EH (cell line): ENCODE measurements around the gene SCN4B.

Experiments
- DNase-seq: peaks from one replicate; pipeline ENCODE4 v3.0.0-alpha.2; 2015; ENCODE audit warnings: low read depth

SCN4B gene

DNA sequence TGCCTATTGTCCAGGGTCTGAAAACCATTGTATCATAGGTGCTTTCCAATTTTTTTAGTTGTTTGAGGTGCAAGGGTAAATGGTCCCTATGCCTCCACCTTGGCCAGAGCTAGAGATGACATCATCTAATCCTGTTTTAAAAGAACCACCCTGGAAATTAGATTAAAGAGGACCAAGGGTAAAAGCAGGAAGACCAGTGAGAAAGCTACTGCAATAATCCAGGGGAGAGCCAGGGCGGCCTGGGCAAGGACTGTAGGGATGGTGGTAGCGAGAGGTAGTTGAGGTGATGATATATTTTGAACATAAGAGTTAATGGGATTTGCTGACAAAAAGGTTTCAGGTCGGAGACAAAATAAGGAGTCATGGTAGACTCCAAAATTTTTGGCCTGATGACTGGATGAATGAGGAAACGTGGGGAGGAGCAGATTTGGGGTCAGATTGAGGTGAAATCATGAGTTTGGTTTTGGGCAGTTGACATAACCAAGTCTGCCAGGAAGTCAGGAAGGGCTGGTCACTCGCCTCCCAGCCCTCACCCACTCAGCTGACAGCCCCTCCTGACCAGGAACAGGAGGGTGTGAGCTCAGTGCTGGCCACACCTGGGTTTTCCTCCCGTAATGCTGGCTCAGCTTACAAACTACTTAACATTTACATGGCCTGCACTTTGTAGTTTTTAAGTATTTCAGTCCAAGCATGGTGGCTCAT lies 23.0 kb downstream of the SCN4B start:
- DNase-seq = no peak

DNA sequence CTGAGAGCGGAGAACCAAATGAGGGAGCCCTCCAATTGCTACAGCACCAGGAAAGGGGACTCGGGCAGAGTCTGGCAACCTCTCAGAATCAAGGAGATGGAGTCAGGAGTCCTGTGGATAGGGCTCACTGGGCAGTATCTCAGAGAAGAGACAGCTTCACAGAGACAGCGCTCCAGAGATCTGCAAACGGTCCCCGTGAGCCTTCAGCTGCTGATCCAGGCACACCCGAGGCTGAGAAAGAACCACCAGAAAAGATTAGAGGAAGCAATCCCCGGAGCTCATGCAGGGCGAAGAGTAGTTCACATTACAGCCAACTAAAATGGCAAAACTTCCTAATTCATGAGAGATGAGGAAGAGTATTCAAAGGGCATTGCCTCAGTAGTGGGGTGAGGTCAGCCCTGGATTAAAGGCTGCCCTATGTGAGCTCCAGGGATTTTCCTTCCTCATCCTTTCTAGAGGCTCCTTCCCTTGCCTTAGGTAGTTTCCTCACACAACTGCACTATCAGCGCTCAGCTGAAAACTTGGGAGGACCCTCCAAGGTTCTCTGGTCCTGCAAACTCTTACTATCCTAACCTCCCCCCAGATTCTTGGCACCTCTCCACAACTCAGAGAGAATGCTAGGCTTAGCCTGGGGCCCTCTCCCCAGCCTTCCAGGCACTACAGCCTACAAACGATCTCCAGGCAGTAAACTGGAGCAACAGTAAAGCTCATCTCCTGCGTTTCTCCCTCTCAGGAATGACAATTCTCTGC lies 23.7 kb downstream of the SCN4B start:
- no peak for DNase-seq

DNA sequence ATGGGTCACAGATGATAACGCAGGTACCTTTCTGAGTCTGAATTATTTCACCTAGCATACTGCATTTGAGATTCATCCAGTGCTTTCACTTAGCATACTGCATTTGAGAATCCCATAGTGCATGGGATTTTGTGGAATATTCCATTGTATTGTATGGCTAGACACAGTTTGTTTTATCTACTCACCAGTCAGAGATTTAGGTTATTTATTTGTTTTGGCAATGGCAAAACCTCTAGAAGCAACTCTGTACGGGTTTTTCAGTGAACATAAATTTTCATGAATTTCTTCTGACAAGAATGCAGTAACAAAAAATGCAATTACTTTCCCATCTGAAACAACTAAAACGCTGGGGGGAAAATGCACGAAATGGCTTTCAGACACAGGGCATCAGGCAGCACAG lies 24.3 kb downstream of the SCN4B start:
- peak; percentile 22 for DNase-seq

DNA sequence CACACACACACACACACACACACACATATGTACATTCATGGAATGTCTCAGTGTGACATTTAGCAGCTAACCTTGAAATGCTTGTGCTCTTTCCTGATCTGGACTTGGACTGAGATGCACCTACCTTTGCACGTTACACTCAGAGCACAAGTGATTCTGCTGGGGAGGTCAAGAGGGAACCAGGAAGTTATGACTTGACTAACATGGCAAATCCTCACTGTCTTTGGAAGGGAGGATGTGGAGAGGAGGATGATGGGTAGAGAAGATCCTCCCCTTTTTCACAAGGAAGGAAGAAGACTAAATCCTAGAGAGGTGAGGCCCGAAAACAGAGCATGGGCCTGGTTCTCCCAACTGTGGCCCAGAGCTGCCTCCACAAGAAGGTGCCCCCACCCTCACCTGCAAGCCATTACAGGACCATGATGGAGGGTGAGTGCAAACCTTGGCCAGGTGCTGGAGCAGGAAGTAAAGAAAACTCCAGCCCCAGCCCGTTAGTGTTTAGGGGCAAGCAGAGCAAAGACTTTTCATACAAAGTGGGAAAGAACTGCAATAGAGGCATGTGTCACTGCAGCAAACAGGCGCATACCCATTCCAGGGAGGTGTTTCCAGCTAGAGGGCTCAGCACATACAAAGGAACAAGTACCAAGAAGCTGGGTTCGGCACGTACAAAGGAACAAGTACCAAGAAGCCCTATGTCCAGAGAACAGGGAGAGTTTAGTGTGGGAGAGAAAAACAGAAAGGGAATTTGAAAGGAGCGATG lies 26.4 kb downstream of the SCN4B start:
- no peak for DNase-seq

DNA sequence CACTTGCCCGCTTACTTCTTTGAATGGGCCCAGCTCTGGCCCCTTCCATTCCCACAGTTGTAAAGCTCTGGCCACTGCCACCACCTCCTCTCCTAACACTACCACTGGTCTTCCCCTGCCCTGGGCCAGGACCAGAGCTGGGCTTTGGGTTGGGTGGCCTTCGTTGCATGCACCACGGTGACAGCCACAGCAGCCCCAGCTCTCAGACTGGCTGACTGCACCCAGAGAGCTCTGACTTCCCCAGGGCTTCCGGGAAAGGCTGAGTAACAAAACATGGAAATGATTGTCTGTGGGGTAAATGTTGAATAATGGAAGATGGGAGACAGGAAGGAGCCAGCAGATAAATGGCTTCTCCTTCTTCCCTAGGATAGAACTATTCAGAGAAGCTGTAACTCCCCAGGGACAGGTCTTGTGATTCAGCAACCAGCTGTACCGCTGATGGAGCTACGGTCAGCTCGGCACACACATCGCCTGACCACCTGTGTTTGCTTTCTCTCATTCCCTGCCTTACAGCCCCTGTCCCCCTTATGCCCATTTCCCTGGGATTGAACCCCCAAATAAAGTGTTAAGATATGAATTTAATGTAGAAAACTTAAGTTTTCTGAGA lies 27.6 kb downstream of the SCN4B start:
- DNase-seq = no peak

DNA sequence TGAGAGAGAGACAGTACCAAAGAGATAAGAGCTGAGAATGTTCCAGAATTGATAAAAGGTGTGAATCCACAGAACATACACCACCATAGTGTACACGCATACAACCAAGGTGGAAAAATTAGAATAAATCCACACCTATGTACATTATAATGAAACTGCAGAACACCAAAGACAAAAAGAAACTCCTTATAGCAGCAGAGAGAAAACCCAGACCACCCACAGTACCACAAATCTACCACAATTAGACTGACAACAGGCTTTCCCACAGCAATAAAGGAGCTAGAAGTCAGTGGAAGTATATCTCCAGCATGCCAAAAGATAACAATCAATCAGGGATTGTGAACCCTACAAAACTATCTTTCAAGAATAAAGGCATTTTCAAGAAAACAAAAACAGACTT lies 31.8 kb downstream of the SCN4B start:
- no peak for DNase-seq

DNA sequence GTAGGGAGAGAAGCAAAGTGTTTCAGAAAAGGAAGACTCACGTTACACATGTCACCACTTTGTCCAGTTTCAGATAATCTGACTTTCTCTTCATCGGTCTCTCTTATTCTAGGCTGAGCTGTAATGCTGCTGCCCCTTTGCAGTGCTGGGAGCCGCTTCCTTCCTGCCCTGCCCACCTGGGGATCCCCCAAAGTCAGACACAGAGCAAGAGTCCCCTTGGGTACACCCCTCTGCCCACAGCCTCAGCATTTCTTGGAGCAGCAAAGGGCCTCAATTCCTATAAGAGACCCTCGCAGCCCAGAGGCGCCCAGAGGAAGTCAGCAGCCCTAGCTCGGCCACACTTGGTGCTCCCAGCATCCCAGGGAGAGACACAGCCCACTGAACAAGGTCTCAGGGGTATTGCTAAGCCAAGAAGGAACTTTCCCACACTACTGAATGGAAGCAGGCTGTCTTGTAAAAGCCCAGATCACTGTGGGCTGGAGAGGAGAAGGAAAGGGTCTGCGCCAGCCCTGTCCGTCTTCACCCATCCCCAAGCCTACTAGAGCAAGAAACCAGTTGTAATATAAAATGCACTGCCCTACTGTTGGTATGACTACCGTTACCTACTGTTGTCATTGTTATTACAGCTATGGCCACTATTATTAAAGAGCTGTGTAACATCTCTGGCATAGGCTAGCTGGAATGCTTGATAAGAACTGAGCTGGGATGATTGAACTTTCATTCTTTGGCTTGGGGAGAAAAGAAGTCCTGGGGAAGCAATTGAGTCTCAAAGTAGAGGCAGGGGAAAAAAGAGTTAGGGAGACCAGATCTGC lies 34.6 kb downstream of the SCN4B start:
- DNase-seq = no peak

DNA sequence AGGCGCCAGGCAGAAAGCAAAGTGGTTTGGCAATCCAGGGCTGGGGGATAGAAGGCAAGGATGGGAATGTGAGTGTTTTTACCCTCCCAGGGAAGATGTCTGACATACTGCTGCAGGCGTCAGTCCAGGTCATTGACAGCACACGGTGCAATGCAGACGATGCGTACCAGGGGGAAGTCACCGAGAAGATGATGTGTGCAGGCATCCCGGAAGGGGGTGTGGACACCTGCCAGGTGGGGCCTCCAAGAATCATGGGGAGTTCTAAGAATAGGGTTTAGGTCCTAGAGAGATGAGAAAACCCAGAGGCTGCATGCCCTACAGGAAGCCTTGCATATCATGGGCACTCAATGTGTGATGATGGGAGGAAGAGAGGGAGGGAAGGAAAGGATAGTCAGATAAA lies 37.6 kb downstream of the SCN4B start:
- DNase-seq = no peak

DNA sequence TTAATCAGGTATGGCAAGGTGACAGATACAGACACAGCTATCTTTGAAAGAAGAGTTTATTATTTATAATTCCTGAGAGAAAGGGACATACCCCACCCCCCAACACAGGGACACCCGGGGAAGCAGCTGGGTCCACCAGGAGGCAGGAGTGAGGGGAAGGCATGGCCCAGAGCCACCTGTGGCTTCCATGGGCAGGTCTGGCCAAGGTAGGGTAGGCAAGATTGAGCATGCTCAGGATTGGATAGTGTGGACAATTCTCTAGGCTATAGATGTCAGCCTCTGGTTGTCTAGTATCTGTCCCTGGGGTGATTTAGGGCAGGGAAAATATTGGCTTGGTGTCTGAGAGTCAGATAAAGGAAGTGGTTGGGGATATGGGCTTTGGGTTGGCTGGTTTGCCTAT lies 38.4 kb downstream of the SCN4B start:
- DNase-seq = no peak

DNA sequence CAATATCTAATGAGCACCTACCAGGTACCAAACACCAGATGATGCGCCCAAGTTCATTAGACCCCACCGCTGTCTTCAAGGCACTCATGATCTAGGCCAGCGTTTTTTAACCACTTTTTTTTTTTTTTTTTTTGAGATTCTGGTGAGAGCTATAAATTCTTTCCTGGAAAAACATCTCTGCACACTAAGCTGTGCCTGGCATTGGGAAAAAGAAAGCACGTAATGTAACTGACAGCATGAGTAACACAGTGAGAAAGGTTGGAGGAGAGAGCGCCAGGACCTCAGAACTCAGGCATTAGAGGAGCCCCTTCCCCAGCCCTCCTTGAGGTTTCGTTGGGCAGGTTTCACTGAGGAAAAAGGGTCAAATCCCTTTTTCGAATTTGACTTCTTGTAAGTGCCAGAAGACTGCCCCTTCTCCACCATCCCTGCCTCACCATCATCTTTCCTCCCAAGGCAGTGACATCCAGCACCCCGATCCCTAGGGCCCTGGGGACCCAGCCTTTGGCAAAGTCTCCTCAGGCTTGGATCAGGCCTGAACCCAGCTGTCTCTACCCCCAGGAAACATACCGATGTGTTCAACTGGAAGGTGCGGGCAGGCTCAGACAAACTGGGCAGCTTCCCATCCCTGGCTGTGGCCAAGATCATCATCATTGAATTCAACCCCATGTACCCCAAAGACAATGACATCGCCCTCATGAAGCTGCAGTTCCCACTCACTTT lies 39.8 kb downstream of the SCN4B start:
- DNase-seq = no peak

DNA sequence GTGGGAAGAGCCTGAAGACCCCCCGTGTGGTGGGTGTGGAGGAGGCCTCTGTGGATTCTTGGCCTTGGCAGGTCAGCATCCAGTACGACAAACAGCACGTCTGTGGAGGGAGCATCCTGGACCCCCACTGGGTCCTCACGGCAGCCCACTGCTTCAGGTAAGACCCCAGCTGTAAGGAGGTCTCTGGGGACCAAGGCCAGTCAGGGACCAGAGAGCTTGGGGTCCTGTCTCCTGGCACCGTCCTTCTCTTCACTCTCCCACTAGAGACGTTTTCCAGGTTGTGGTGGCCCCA lies 40.9 kb downstream of the SCN4B start:
- no peak for DNase-seq

DNA sequence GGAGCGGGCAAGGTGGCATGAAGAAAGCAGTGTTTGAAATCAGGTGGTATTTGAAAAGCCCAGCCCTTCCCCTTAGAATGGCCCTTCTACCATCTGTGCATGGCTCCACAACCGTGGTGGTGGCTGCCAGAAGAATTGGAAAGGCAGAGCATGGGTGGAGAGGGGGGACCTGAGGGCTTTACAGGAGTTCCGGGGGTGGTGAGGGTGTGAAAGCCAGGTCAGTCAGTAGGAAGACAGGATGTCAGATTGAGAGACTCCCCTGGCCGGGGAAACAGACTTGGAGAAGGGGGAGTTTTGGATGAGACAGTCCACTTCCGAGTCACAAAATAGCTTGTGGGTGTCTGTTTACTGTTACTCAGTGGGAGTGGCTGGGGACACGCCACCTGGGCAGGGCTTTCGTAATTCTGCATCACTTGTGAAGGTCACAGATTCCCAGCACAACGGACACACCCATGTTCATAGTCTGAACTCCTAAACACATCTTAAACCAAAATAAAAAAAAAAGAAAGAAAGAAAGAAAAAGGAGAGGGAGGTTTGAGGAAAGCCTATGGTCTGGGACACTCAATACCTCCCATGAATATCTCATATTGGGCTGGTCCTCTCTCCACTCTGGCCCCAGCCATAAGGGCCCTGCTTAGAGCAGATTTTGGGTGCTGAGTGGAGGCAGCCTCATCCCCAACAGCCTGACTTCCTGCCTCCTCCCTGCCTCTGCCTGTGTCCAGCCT lies 41.4 kb downstream of the SCN4B start:
- no peak for DNase-seq

DNA sequence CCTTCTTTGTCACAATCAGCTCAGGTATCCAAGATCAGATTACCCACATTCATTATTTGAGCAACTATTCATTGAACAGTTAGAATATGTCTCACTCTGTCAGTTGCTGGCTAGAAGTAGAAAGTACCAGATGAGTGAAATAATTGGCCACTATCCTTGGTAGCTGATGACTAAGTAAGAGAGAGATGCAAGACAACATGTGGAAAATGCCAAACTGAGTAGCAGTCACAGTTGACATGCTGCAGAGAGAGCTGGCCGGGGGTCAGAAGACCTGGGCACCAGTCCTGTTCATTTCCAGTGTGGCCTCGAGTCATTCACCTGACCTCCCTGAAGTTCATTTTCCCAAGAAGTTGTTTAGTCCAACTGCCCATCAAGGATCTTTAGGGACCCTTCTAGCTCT lies 43.4 kb downstream of the SCN4B start:
- peak; percentile 24 for DNase-seq

DNA sequence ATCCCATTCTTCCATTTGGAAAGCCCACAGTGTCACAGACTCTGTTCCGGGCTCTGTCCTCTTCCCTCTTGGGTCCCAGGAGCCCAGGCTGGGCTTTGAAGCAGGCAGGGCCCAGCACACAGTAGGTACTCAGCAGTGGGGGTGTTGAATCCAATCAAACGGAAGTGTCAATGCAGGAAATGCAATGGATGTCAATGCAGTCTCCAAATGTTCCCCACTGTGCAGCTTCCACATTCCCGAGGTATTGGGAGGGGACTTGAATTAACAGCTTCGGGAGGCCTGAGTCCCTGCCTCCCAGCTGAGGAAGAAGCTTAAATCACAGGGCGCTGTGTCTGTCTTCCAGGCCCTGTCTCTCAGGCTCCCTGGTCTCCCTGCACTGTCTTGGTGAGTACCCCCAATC lies 44.1 kb downstream of the SCN4B start:
- DNase-seq = no peak

DNA sequence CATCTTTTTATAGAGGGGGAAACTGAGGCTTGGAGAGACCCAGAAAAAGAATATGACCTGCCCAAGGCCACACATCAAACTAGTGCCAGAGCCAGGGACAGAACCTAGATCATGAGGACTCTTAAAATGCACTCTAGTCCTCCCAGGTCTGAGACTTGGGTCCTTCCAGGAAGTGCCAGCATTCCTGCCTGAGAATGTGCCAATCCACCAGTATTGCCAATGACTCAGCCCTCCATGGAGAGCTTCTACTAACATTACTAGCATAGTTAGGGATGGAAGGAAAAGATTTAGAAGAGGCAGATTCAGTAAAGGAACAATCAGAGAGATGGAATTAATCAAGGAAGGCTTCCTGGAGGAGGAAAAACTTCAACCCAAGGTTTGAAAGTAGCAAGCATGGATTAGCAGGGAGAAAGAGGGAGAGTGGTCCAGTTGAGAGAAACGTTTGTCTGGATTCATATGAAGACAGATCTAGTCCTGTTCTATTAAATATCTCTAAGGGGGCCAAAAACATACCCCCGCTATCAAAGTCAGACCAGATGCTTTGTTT lies 45.8 kb downstream of the SCN4B start:
- DNase-seq = peak; percentile 32

DNA sequence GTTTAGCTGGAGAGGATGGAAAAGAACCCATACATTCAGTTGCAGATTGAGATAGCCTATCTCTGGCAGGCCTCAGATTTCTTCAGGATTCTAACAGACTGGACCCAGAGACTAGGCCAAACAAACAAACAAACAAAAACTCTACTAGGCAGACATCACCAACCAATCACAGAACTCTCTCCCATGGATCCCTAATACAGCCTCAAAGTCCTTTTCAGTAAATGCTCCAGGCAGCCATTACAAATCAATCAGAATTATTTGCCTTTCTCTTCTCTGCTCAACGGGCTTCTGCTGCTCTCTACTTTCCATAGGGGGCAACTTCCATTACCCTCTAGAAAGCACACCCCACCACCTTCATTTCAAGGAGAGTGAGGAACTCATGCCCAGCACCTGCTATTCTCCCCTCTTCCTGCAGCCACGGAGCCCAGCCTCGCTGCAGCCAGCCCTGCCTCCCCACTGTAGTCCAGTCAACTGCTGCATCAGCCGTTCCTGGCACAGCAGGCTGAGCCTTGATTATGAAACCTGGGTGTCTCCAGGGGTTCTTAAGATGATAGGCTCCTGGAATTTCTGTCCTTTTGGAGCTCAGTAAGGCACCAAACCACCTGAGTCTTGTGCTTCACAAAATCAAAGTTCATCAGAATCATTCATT lies 46.8 kb downstream of the SCN4B start:
- DNase-seq = no peak

DNA sequence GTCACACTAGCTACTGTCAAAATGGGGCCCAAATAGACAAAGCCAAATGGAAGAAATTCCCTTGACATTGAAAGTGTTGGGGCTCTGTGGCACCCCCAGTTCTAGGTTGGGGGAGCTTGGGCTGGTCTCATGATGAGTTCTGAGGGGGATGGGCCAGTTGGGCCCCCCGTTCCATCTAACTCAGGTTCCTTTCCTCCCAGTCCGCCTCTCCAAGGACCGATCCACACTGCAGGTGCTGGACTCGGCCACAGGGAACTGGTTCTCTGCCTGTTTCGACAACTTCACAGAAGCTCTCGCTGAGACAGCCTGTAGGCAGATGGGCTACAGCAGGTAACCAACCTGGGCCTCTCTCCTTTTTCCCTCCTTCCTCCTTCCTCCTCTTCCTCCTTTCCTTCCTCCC lies 48.1 kb downstream of the SCN4B start:
- DNase-seq = no peak

DNA sequence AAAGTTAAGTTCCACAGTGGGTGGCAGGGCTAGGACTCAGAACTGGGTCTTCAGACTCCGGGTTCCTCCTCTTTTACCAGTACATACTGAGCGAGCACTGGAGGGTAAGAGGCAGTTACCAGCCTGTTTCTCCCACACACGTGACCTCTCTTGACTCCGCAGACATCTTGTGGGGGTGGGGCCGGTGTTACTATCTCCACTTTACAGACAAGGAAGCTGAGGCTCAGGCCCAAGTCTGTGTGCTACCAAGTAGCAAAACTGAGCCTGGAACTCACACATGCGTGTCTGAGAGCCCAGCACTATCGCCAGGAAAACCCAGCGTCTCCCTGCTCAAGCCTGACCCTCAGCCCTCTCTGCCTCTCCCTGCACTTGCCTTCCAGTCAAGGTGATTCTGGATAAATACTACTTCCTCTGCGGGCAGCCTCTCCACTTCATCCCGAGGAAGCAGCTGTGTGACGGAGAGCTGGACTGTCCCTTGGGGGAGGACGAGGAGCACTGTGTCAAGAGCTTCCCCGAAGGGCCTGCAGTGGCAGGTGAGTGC lies 49.8 kb downstream of the SCN4B start:
- DNase-seq = no peak

DNA sequence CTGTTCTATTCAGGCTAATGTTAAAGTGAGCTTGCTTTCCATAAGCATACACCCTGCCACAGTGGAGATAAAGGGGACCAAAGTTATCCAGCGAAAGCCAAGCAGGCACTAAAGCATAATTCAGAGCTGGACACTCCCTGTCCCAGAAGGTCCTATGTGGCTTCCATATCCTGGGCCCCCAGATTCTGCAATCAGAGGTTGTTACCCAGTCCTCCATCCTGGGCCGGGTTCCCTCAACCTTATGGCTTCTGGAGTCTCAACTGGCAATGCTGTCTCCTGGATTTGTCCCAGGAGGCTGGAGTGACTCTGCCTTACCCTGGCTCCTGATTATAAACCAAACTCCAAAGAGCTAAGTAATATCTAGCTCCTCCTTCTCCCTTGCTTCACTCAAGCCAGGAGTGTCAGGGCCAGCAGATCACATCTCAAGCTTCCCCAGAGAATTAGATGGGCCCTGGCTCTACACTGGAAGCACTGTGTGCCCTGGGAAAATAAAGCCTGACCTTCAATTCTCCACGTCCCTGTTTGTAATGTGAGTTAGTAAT lies 51.9 kb downstream of the SCN4B start:
- DNase-seq = no peak
